ENCODE measurements around the gene IFT122.

IFT122 gene

DNA sequence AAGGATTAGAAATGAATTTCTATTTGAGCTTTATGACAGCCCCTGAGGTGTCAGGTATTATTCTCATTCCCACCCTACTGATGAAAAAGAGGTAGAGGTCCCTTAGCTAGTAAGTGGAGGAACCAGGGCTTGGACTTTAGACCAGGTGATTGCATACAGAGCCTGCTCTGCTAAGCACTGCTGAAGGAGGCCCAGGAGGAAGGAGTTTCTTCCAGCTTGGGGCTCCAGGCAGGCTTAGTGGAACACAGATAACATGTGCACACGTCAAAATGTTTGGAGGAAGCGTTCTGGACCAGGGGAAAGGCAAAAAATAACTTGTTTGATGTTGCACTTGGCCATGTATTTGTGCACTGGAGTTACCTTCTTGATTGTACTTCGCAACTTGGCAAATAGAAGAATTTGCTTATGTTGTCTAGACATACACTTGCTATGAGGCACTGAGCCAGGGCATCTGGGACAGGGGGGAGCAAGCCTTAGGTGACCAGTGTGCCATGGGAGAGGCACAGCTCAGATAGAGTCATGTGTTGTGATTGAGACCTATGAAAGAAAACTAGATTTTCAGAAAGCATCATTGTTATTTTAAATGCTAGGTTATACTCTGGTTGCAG is 22.4 kb downstream of the IFT122 start:
- TF ChIP-seq, protein P1, sequence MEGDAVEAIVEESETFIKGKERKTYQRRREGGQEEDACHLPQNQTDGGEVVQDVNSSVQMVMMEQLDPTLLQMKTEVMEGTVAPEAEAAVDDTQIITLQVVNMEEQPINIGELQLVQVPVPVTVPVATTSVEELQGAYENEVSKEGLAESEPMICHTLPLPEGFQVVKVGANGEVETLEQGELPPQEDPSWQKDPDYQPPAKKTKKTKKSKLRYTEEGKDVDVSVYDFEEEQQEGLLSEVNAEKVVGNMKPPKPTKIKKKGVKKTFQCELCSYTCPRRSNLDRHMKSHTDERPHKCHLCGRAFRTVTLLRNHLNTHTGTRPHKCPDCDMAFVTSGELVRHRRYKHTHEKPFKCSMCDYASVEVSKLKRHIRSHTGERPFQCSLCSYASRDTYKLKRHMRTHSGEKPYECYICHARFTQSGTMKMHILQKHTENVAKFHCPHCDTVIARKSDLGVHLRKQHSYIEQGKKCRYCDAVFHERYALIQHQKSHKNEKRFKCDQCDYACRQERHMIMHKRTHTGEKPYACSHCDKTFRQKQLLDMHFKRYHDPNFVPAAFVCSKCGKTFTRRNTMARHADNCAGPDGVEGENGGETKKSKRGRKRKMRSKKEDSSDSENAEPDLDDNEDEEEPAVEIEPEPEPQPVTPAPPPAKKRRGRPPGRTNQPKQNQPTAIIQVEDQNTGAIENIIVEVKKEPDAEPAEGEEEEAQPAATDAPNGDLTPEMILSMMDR (IDR thresholded peaks at IDR 0.05; ENCODE audit: borderline replicate concordance, insufficient read depth, low read depth, low read length) = no peak

GRCh38 chr3:129463094-129463493 is 23.1 kb downstream of the IFT122 start:
- no peak overlapping the region for H3K4me3 ChIP-seq (ENCODE audit: low read depth, low read length)
- TF ChIP-seq, protein P1 (IDR thresholded peaks at IDR 0.05; ENCODE audit: borderline replicate concordance, insufficient read depth, low read depth, low read length) = no peak

More for the DNA sequence above, 22.4 kb downstream of the IFT122 start:
- H3K4me3 ChIP-seq (ENCODE audit: low read depth, low read length) = no peak overlapping the region

DNA sequence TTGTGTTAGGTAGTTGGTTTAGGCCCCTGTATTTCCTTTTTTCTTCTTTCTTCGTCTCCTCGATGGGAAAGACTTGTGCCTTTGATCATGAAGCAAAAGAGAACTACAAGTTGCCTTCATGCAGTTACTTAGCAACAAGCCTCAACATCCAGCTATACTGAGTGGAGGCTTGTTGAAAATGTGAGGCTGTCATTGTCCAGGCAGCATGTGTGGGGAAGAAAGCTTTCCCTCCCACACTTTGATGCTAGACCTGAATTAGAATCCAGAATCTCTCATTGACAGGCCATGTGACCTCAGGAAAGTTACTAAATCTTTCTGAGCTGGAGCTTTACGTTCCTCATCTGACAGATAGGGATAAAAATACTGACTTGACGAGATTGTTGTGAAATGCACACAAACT is 23.7 kb downstream of the IFT122 start:
- no peak overlapping the region for H3K4me3 ChIP-seq (ENCODE audit: low read depth, low read length)
- TF ChIP-seq, protein P1 (IDR thresholded peaks at IDR 0.05; ENCODE audit: borderline replicate concordance, insufficient read depth, low read depth, low read length) = no peak

- no peak overlapping the region for H3K4me3 ChIP-seq (ENCODE audit: low read depth, low read length)
- TF ChIP-seq, protein P1 (IDR thresholded peaks at IDR 0.05; ENCODE audit: borderline replicate concordance, insufficient read depth, low read depth, low read length) = no peak
Observed at GRCh38 chr3:129467932-129468331, 27.9 kb downstream of the IFT122 start.

GRCh38 chr3:129469026-129469425 is 29.0 kb downstream of the IFT122 start:
- H3K4me3 ChIP-seq (ENCODE audit: low read depth, low read length) = no peak overlapping the region
- TF ChIP-seq, protein P1 (IDR thresholded peaks at IDR 0.05; ENCODE audit: borderline replicate concordance, insufficient read depth, low read depth, low read length) = no peak

- TF ChIP-seq, protein P1 (IDR thresholded peaks at IDR 0.05; ENCODE audit: borderline replicate concordance, insufficient read depth, low read depth, low read length) = no peak
- H3K4me3 ChIP-seq (ENCODE audit: low read depth, low read length) = no peak overlapping the region
Observed at GRCh38 chr3:129470861-129471260, 30.8 kb downstream of the IFT122 start.

DNA sequence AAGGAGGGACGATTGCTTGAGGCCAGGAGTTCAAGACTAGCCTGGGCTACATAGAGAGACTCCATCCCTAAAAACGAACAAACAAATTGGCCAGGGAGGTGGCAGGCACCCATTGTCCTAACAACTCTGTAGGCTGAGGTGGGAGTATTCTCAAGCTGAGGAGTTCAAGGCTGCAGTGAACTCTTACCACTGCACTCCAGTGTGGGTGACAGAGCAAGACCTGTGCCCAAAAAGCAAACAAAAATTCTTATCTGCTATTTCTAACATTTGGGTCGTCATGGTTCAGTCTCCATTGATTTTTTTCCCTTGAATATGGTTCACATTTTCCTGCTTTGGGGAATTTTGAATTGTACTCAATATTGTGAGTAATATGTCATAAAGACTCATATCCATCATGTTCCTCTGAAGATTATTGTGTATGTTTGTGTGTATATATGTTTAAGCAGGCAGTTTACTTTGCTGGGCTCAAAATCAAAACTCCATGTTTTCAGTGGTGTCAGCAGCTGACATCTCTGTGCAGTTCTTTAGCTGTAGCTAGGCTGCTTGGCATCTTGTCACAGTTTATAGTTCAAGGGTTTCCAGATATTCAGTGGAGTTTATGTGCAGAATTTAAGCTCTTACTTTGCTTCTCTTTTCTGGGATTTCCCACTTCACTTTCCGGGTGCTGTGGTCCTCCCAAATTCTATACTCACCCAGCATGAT is 33.2 kb downstream of the IFT122 start:
- TF ChIP-seq, protein P1 (IDR thresholded peaks at IDR 0.05; ENCODE audit: borderline replicate concordance, insufficient read depth, low read depth, low read length) = no peak
- no peak overlapping the region for H3K4me3 ChIP-seq (ENCODE audit: low read depth, low read length)
